GM18870 (cell line): Measurements from ENCODE around the gene PTPRM.

ENCODE experiments used
- ATAC-seq: cut with Tn5 transposase; IDR thresholded peaks from one replicate; pipeline ENCODE4 v1.9.1; 2021; ENCODE audit warnings: moderate library complexity; ENCODE audit not compliant: unreplicated experiment

Gene PTPRM

DNA sequence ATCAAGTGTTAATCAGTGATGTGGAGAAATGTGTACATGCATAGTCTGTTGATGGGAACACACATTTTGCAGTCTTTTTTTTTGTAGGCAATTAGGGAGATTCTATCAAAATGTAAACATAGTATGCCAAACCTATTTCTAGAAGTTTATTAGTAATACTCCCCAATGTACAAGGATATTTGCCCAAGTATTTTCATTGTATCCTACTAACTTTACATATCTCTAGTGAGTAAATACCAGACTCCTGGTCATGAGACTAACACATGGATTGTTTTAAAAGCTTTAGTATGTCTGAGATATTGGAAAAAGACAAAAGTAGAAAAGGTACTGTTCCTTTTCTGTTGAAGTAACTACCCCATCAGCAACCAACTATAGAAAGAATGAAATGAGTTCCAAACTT, 513.0 kb downstream of the PTPRM start:
- no peak for ATAC-seq

DNA sequence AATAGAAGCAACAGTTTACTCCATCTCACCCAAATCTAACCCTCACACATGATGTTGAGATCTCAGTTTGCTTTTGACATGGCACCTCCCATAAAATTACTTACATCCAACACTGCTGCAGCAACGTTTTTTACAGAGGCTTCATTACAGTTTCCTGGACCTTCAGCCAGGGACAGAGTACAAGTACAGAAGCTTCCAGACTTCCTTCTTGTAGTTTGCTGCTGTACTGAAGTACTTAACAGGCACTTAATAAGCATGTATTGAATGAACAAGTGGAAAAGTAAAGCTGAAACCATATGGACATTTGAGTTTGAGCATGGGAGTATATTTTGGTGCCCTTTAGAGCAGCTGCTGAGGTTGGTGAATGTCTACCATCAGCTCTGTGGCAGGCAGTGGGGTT, 514.2 kb downstream of the PTPRM start:
- ATAC-seq = no peak

DNA sequence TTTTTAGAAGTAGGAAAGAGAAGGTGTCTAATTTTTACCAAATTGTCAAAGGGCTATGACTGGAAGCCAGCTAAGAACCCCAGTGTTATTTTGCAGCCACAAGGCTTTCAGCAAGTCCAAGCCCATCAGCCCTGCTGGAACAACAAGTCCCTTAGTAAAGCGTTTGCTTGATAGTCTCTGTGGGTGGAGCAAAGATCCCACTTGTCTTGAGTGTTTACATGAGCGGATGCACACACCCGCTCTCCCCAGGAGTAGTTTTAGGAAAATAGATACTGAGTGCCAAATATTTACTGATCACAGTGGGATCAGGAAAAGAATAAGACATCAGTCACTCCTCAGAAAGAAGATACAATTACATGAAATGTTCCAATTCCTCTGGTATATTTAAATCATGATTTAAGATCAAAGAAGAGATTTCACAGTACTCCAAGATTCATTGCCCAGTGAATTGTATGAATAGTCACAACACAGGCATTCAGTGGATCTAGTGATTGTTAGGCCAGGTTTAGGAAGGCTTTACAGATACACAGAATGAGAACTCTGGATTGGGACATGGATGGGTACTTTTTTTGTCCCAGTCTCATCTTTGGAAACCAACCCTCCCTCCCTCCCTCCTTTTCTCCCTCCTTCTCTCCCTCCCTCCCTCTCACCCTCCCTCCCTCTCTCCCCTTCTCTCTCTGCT, 514.9 kb downstream of the PTPRM start:
- ATAC-seq = no peak

DNA sequence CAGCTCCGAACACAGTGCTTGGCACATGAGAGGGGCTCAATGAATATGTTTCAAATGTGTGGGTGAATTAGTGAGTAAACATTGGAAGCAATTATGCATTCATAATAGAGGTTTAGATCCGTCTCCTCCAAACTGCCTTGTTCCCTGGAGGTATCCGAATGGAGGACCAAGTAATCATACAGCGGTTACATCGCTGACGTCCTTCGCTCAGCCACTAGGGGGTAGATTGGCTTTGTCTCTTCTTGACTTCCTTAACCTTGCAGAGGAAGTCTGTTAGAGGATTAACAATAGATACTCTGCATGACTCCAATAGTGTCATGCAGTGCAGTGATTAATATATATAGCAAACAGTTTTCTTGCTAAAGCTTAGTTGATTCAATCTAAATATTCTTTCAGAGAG, 517.0 kb downstream of the PTPRM start:
- ATAC-seq = no peak

DNA sequence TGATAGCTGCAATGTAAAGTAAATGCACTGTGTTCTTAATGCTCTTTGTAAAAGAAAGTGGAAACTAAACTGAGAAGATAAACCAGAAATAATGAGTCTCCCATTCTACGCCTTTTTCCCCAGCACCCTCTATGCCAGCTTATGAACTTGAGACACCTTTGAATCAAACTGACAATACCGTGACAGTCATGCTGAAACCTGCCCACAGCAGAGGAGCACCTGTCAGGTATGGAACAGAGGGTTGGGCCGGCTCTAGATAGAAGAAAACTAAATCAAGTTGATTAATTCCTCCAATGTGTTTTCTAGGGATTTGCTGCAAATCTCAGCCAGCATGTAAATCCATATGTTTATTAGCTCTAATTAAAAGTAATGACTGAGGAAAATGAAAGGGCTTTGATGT, 521.5 kb downstream of the PTPRM start:
- ATAC-seq = no peak

DNA sequence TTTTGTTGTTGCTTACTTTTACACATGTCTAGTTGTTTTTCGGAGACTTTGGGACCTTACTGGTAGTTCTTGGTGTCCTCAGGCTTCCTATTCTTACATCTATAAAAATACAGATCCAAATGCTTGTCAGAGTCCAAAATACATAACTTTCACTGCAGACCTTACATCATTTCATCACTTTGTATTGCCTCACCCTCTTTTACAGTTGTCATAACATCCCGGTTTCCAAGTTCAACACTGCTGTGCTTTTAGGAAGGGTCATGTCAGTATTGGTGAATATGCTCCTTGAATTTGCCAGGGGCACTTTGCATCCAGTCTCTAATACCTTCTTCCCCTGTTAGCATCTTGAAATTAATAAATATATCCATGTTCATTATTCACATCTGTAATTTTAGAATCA, 523.9 kb downstream of the PTPRM start:
- ATAC-seq = no peak

DNA sequence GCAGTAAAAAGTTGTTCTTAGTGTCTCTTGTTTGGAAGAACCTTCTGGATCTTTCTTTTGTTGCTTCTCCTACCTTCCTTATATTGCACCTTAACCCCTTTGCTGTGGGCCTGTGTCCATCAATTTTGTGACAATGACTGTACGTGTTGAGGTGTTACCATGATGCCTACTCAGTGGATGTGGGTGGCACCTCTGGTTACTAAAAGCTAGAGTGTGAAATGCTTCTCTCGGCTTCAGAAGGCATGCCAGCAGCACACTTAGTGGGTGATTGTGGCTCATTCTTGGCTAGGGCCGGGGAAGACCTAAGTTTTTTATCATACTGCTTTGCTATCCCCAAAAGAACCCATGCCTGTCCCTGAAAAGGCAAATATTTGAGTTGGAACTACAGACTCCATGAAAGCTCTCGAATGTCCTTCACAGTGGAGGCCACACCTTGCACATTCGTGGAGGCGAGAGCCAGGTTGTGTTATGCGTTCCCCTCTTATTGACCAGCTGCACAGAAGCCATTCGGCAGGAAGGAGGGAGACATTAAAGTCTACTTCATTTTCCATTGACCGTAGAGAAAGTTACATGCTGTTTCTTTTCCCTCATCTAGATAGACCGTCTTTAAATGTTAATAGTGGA, 528.9 kb downstream of the PTPRM start:
- no peak for ATAC-seq

DNA sequence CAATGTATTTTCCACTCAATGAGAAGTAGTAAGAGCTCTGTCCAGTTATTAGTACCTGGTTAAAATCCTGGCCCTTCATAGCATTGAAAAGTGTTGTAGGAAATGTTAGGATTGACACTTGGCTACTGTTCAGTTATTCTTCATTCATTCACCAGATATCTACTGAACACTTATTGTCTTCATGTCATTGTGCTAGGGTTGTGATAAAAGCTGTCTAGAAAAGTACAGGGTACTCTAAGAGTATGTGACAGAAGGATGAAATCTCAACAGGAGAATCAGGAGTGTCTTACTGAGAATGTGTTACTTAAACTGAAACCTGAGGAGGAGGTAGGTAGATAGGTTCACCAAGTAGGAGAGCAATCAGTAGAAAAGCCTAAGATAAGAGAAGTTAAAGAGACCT, 530.3 kb downstream of the PTPRM start:
- ATAC-seq = no peak

DNA sequence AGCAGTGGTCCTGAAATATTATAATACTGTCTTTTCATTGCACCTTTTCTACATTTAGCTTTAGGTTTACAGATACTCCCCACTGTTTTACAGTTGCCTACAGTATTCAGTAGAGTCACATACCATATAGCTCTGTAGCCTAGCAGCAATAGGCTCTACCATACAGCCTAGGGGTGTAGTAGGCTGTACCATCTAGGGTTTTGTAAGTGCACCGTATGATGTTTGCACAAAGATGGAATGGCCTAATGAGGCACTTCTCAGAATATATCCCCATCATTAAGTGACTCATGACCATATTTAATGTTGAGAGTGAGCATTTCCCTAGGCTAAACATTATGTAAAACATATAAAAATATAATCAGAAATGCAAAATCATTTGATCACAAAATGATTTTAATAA, 530.8 kb downstream of the PTPRM start:
- no peak for ATAC-seq

DNA sequence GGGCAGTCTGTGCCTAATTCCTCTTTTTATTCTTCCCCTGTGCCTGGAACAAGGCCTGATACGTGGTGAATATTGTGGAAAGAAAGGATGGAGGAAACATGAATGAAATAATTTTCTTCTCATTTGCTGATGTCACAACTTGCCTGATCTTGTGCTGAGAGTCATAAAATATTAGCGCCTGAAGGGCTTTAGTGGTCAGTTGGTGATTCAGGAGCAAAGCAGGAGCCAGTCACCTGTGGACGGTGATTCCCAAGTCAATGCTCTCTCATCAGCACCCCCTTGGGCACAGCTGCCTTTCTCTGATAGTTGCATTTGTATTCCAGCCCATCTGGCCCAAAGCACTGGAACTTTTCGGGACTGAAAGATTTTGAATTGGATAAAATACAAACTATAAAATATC, 539.5 kb downstream of the PTPRM start:
- no peak for ATAC-seq

DNA sequence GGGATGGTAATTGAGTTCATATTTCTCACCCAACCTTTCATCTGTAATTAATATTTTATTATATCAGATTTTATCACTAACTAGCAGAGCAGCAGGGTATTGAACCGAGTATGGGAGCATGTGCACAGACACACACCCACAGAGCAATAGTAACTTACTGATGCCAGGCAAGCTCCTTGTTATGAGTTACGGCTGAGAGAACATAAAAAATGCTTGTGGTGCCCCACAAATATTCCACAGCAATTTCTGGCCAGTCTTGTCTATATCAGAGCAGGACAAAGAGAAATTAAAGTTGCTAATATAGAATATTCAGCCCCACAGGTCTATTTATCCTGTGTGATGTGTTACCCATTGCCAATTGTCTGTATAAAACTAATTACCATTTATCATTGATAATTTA, 540.3 kb downstream of the PTPRM start:
- ATAC-seq = no peak

DNA sequence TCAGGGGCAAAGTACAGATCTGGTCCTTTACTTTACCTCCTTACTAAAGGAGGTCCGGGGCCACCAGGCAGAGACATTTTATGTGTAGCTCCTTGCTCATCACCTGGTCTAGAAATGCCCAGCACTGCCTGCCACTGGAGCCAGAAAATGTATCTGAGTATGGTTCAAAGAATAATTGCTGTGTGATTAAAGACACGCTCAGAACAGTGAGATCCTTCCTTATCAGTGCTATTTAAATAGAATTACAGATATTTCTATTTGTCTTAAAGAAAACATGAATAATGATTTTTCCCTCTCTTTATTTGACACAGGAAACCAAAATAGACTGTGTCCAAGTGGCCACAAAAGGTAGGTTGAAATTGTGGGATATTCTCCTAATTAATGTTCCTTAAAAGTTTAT, 547.4 kb downstream of the PTPRM start:
- no peak for ATAC-seq

DNA sequence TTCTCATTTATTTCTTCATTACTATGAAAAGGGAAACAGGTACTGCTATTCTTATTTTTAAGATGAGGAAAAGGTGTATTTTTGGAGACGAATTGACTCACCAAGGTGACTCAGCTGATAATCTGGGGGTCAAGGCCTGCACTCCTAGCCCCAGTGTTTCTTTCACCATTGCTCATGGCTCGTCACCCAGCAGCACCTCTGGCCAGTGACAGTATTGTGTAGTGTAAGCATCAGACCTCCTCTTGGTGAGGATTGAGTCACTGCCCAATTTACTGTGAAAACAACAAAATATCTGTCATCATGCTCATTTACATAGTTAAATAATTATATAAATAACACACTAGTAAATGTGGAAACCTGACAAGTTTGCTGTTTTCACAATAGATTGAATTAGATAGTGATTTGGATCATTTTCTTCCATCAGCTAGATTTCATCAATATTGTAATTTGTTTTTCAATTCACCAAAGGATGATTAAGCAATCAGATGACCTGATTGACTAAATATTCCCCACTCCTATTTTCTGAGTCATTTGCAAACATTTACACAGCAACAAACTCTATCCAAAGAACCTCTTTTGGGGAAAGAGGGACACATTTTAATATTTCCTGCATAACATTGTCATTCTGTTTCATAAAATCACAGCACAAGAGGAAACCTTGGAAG, 549.4 kb downstream of the PTPRM start:
- ATAC-seq = no peak

DNA sequence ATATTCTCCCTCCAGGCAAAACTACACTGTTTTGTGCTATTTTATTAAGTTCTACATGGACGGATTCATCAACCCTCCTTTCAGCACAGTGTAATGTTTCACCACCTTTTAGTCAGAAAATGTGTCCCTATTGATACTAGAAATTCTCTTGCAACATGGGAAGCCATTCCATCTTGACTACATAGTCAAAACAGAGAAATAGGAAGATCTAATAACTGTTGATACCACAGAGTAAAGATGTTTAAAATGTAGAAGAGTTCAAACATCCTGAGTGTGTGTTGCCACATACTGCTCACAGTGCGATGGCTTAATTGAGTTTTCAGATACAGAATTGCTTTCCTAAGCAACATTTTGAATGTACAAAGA, 549.9 kb downstream of the PTPRM start:
- no peak for ATAC-seq

DNA sequence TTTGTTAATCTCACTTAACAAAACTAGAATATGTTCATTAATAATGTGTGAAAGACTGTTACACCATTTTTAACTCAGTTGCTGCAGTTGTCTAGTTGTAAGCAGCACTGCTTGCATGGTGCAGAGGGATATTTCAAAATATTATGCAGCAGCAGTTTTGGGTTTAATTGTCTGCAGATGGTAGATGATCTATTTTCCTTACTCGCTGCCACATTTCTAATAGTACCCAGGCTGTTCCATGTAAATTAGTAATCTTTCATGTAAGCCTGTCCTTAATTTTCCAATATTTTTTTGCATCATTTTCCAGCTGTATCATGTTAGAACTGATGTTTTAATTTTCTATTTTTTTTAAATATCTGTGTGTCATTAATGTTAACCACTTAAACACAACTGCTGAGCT, 554.0 kb downstream of the PTPRM start:
- no peak for ATAC-seq

DNA sequence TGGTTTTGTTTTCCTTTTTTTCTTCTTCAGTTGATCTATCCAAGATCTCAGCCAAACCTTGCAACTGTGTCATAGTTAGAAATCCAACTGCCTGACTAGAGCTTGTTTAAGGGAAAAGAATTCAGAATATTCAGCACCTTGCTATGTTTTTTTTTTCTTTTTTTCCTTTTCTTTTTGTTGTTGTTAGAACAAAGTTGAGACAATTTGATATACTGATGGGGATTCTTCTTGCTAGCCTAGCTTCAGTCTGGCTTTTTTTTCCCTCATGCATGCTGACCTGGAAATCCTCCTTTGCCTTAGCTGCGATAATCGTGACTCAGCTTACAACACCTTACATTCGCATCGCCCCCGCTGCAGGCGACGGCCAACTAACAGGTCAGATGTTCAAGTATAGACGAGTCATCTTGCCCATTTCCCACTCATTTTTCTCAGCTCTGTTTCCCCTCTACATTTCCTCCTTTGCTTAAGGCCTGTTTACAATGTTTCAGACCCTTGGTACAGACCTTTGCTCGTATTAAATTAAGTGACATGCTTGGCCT, 554.9 kb downstream of the PTPRM start:
- no peak for ATAC-seq

DNA sequence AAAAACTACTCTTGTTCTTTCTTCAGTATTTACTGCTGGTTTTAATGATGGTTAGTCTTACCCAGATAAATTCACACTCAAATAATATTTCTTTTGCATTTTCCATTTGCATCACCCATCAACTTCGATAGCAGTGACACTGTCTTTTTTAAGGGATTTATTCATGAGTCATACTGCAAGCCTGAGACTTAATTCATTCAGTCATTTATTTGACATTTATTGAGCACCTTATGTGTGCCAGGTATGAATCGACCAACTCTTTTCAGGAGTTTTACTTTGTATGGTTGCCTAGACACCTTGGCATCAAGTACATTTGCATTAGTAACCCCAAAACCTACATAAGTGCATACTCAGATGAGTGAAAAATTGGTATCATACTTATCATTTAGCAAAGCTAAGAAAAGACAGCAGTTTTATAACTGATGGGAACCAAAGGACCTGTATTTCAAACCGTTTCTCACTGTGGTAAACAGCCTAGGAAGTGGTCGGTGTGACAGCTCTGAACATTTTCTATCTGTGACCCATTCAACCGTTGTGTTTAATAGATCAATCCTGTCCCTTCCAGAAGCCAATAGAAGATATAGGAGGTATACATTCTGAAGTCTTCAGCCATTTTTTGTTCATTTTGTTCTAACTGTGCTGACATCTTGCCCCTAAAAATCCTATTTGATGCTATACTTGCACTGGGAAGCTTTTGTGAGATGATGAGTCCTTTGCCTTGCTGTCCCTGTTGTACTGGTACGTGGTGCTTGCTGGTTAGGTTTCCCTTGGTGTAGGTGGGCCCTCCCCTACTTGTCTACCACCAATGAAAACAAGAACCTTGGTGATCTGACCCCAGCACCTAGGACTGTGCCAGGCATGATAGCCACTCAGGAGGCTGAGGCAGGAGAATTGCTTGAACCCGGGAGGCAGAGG, 557.4 kb downstream of the PTPRM start:
- no peak for ATAC-seq

DNA sequence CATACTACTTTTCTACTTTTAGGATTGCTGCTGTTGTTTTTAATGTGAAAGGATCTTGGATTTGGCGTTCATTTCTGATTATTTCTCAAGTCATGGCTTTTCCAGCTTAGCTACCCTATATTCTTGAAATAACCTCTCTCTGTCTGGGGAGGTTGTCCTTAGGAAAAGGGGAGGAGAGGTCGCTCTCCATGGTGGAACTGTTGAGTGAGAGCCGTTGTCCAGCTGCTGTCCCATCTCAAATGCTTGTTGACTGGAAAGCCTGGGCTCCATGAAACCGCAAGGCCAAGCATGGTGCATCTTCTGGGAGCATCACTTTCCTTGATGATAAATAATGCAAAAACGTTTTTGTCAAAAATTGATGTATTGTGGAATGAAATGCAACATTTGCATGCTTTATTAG, 563.0 kb downstream of the PTPRM start:
- no peak for ATAC-seq

DNA sequence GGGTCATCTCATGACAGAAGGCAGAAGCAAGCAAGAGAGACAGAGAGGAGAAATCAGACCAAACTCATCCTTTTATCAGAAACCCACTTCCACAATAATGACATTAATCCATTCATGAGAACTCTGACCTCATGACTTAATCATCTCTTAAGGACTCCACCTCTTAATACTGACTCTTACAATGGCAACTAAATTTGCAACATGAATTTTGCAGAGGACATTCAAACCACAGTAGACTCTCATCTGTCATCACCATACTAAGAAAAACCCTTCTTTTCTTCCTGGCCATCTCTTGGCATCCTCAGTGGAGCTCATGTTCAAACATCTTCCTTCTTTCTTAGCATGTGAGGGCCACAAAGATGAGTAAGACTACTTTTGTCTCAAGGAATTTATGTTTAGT, 565.9 kb downstream of the PTPRM start:
- no peak for ATAC-seq

DNA sequence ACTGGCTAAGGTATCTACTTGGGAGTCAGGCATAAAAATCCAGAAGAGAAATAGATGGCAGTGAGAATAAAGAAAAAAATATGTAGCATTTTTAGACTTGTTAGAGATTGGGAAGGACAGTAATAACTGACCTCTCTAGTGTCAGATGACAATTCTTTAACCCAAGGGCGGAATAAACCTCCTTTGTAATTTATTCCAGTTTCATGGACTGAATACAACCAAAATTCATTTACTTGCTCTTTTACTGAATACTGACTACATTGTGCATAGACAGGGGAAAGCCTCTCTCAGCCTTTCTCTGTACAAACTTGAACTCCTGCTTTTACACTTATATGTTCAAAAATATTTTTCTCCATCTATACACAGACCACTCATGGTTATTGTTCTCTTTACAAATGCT, 566.8 kb downstream of the PTPRM start:
- ATAC-seq = no peak

DNA sequence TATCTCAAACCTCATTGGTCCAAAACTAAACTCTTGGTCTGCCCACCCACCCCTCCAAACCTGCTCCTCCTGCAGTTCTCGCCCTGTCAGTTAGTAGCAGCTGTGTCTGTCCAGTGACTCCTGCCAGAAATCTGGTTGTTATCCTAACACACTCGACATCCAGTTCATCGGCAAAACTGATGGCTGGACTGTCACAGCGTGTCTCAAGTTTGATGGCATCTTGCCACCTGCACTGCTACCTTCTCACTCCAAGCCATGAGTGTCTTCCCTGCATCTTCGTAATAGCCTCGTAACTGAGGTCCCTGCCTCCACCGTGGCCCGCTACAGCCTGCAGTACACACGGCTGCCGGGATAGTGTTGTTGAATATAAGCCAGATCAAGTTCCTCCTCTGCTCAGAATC, 572.0 kb downstream of the PTPRM start:
- no peak for ATAC-seq
